HG03108 (cell line): ENCODE measurements around the gene PJVK.
"Not testable (repeated sequence)": the region's sequence is repeated elsewhere in the genome, so short reads cannot be mapped to it uniquely, and the experiment has no call there.

Experiments used
- ATAC-seq: cut with Tn5 transposase; IDR thresholded peaks from one replicate; pipeline ENCODE4 v1.9.1; 2021; ENCODE audit warnings: moderate library complexity; ENCODE audit not compliant: unreplicated experiment

Gene PJVK

DNA sequence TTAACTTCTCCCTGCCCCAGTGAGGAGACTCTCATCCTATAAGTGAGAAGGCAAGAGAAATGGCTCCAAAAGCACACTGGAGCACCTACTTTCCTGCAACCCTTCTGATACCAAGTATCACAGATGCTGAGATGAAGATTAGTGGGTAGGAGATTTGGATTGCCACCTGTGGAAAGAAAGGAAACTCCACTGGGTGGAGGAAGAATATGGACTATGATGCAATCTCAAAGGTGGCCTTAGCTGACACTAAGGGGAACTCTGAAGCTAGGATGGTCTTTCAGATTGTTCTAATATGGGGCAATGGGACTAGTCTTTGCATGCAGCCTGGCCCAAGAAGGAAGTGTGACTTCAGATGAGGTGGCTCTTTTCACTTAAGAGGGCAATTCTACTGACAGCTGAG, 21.8 kb upstream of the PJVK start:
- no peak for ATAC-seq

GRCh38 chr2:178436662-178437061, 14.5 kb upstream of the PJVK start:
- no peak for ATAC-seq

DNA sequence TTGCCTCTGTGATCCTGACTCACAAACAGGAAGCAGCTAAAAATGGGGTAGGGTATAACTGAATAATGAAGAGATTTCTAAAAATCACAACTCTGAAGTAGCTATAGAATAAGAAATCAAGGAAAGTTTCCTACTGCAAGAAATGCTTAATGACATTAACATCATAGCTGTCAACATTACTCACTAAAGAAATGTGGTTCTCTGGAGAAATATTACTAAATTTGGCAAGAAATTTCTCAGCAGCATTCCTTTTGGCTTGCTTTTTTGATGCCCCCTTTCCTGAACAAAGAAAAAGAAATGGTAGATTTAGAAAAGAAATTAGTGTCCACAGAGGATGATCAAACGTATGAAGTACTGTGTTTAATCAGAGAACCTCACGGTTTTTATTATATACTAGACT, 9.8 kb upstream of the PJVK start:
- no peak for ATAC-seq

GRCh38 chr2:178448968-178449661, 2.1 kb upstream of the PJVK start:
- ATAC-seq, result no peak

- peak; percentile 1 for ATAC-seq
Measured at GRCh38 chr2:178449700-178450523, 1.3 kb upstream of the PJVK start.

GRCh38 chr2:178450524-178450773, 729 bp upstream of the PJVK start:
- ATAC-seq, result peak; percentile 43

GRCh38 chr2:178452334-178452733, 1.2 kb downstream of the PJVK start:
- ATAC-seq, result no peak

- ATAC-seq, result no peak
Measured at GRCh38 chr2:178452870-178453269, 1.7 kb downstream of the PJVK start.

DNA sequence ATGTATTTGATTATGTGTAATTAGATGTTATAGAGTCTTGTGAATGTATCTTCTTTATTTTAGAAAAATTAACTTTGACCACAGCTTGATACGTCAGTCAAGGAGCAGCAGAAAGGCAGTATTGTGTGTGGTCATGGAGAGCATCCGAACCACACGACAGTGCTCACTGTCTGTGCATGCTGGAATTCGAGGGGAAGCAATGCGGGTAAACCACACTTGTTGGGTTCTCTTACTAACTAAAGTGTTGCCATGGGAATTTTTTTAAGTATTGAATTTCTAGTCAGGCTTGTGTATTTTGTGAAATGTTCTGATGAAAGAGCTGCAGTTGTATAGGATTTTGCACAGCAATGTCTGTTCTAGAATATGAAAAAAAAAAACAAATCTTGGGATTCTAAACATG, 4.8 kb downstream of the PJVK start:
- no peak for ATAC-seq

- ATAC-seq, result no peak
Measured at GRCh38 chr2:178457390-178457886, 6.3 kb downstream of the PJVK start.

DNA sequence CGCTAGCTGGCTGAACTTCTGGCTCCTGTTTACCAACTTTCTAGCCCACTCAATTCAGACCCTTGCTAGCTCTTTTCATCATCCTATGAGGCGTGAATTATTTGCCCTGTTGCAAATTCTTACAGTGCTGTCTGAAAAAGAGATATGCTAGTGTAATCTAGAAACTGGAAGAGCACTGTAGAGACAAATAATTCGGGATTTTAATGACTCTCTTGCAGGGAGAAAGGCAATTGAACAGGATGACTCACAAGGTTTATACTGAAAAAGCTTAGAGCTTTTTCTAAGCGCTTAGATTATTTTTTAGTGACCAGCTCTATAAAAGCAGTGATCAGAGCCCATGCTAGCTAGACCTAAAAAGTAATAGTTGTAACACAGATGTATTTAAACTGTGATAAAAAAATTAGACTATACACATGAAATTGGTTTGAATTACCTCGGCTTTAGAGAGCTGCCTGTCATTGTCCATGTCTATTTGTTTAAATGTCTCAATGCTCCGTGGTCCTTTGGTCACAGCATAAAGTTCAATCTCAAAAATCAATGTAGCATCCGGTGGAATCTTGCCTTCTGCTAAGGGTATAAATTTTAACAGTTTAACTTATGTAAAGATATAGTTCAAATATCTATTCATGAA, 18.2 kb downstream of the PJVK start:
- no peak for ATAC-seq

GRCh38 chr2:178471313-178471712, 20.1 kb downstream of the PJVK start:
- not testable (repeated sequence) for ATAC-seq

GRCh38 chr2:178473373-178473772, 22.2 kb downstream of the PJVK start:
- no peak for ATAC-seq

GRCh38 chr2:178473931-178474330, 22.8 kb downstream of the PJVK start:
- ATAC-seq, result no peak

DNA sequence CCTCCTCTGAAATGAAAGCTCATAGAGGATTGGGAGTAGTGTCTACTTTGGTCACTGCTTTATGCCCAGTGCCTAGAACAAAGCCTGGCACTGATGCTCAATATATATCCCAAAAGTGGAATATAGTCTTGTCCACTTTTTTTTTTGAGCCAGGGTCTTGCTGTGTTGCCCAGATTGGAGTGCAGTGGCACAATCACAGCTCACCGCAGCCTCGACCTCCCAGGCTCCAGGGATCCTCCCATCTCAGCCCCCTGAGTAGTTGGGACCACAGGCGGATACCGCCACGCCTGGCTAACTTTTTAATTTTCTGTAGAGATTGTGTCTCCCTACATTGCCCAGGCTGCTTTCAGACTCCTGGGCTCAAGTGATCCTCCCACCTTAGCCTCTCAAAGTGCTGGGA, 23.4 kb downstream of the PJVK start:
- ATAC-seq, result no peak

- ATAC-seq, result no peak
Measured at GRCh38 chr2:178476477-178476876, 25.3 kb downstream of the PJVK start.

- ATAC-seq, result no peak
Measured at GRCh38 chr2:178477443-178478129, 26.4 kb downstream of the PJVK start.

- ATAC-seq, result no peak
Measured at GRCh38 chr2:178478130-178478438, 26.9 kb downstream of the PJVK start.

GRCh38 chr2:178478439-178479274, 27.5 kb downstream of the PJVK start, which contains the start of gene FKBP7:
TSS of gene FKBP7 (minus strand) at chr2:178478600. CDS start at chr2:178478499, 101 bp downstream.
- ATAC-seq, result peak; percentile 37

DNA sequence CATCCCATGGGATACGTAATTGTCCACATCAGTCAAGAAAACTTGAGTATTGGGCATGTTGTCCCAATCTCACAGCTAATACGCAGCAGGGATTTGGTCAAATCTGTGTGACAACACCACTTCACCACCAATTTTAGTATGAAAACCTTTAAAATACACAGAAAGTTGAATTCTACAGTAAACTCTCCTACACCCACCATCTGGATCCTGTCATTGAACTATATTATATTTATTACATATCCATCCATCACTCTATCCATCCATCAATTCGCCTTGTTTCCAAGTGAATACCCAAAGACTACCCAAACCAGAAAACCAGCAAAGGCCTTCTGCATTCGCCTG, 28.1 kb downstream of the PJVK start:
- ATAC-seq, result no peak

- ATAC-seq, result no peak
Measured at GRCh38 chr2:178479758-178480226, 28.6 kb downstream of the PJVK start.
